ENCODE results near the gene GSTA2. TPM values are rescaled to one million over a fixed set of nuclear protein-coding genes. Genes with fewer than 3 reads are reported as not detected.

Gene GSTA2
- total RNA-seq, 1 donor from 2014 or later = not detected

GRCh38 chr6:52745764-52746201 is 17.5 kb downstream of the GSTA2 start:
- H3K36me3 Mint-ChIP-seq (ENCODE audit: unreplicated experiment) = no peaks in the 10 kb centered on the region
- DNase-seq (ENCODE audit: extremely low spot score, unreplicated experiment) = no peak
- no peaks in the 10 kb centered on the region for H3K27me3 Mint-ChIP-seq (ENCODE audit: unreplicated experiment)
- no peak overlapping the region for H3K27ac Mint-ChIP-seq (ENCODE audit: unreplicated experiment)
- TF ChIP-seq CTCF (IDR thresholded peaks at IDR 0.05) = no peak
- H3K9me3 Mint-ChIP-seq (ENCODE audit: unreplicated experiment) = peaks cover 3% of the 10 kb centered on the region
- H3K4me3 Mint-ChIP-seq (ENCODE audit: unreplicated experiment) = no peak overlapping the region
- peaks cover 5% of the 10 kb centered on the region for H3K4me1 Mint-ChIP-seq (ENCODE audit: unreplicated experiment)

GRCh38 chr6:52741872-52742271 is 21.4 kb downstream of the GSTA2 start:
- Mint-ChIP-seq H3K36me3 (ENCODE audit: unreplicated experiment) (no peaks in the 10 kb centered on the region), H3K27ac (ENCODE audit: unreplicated experiment) (no peak overlapping the region), H3K9me3 (ENCODE audit: unreplicated experiment) (peaks cover 10% of the 10 kb centered on the region), H3K4me1 (ENCODE audit: unreplicated experiment) (no peaks in the 10 kb centered on the region), H3K4me3 (ENCODE audit: unreplicated experiment) (no peak overlapping the region), H3K27me3 (ENCODE audit: unreplicated experiment) (no peaks in the 10 kb centered on the region)
- DNase-seq (ENCODE audit: extremely low spot score, unreplicated experiment) = no peak
- TF ChIP-seq CTCF (IDR thresholded peaks at IDR 0.05) = no peak

- TF ChIP-seq CTCF (IDR thresholded peaks at IDR 0.05) = no peak
- Mint-ChIP-seq H3K4me1 (ENCODE audit: unreplicated experiment) (no peaks in the 10 kb centered on the region), H3K27ac (ENCODE audit: unreplicated experiment) (no peak overlapping the region), H3K27me3 (ENCODE audit: unreplicated experiment) (no peaks in the 10 kb centered on the region), H3K36me3 (ENCODE audit: unreplicated experiment) (no peaks in the 10 kb centered on the region), H3K9me3 (ENCODE audit: unreplicated experiment) (peaks cover 10% of the 10 kb centered on the region), H3K4me3 (ENCODE audit: unreplicated experiment) (no peak overlapping the region)
- no peak for DNase-seq (ENCODE audit: extremely low spot score, unreplicated experiment)
Observed at GRCh38 chr6:52739627-52740026, 23.6 kb downstream of the GSTA2 start.

- Mint-ChIP-seq H3K9me3 (ENCODE audit: unreplicated experiment) (peaks cover 10% of the 10 kb centered on the region), H3K4me1 (ENCODE audit: unreplicated experiment) (no peaks in the 10 kb centered on the region), H3K36me3 (ENCODE audit: unreplicated experiment) (no peaks in the 10 kb centered on the region), H3K27me3 (ENCODE audit: unreplicated experiment) (no peaks in the 10 kb centered on the region), H3K4me3 (ENCODE audit: unreplicated experiment) (no peak overlapping the region), H3K27ac (ENCODE audit: unreplicated experiment) (no peak overlapping the region)
- DNase-seq (ENCODE audit: extremely low spot score, unreplicated experiment) = no peak
- no peak for TF ChIP-seq CTCF (IDR thresholded peaks at IDR 0.05)
Observed at GRCh38 chr6:52739134-52739533, 24.1 kb downstream of the GSTA2 start.

DNA sequence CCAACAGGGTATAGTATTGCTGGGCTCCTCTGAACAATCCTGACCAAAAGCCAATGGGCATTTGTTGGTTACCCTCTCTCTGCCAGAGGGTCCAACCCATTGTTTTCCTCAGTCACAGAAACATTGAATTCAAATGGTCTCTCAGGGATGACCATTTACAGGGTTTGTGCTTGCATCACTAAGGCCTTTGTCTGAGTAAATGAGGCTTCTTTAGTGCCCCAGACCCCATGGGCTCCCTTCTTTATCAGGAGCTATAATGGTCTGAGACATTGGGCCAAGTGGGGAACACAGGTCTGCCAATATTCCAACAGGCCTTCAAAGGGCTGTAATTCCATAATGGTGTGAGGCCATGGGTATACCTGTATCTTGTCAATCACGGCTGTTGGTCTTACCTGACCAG is 27.1 kb downstream of the GSTA2 start:
- H3K4me1 Mint-ChIP-seq (ENCODE audit: unreplicated experiment) = no peaks in the 10 kb centered on the region
- no peak for TF ChIP-seq CTCF (IDR thresholded peaks at IDR 0.05)
- no peaks in the 10 kb centered on the region for H3K27me3 Mint-ChIP-seq (ENCODE audit: unreplicated experiment)
- H3K4me3 Mint-ChIP-seq (ENCODE audit: unreplicated experiment) = no peak overlapping the region
- peaks cover 10% of the 10 kb centered on the region for H3K9me3 Mint-ChIP-seq (ENCODE audit: unreplicated experiment)
- H3K27ac Mint-ChIP-seq (ENCODE audit: unreplicated experiment) = no peak overlapping the region
- DNase-seq (ENCODE audit: extremely low spot score, unreplicated experiment) = peak; percentile 54
- H3K36me3 Mint-ChIP-seq (ENCODE audit: unreplicated experiment) = no peaks in the 10 kb centered on the region

Measured in osteocyte (in vitro differentiated cells).